HG02840 (cell line): ENCODE results near the gene TCERG1L.
"Not testable (repeated sequence)": the region's sequence is repeated elsewhere in the genome, so short reads cannot be mapped to it uniquely, and the experiment has no call there.

ENCODE experiments used
- ATAC-seq: cut with Tn5 transposase; IDR thresholded peaks from one replicate; pipeline ENCODE4 v1.9.1; 2021; ENCODE audit warnings: mild to moderate bottlenecking, moderate library complexity, moderate number of reproducible peaks; ENCODE audit not compliant: unreplicated experiment, low FRiP score

Gene TCERG1L

GRCh38 chr10:131196176-131196885 is 115.2 kb downstream of the TCERG1L start:
- ATAC-seq = no peak

- ATAC-seq = no peak
These were observed 115.9 kb downstream of the TCERG1L start for GRCh38 chr10:131195558-131196159.

- ATAC-seq = no peak
These were observed 116.4 kb downstream of the TCERG1L start for GRCh38 chr10:131195116-131195515.

GRCh38 chr10:131193923-131194322 is 117.6 kb downstream of the TCERG1L start:
- ATAC-seq = no peak

GRCh38 chr10:131188494-131188893 is 123.0 kb downstream of the TCERG1L start:
- no peak for ATAC-seq

- no peak for ATAC-seq
These were observed 123.6 kb downstream of the TCERG1L start for GRCh38 chr10:131187926-131188325.

GRCh38 chr10:131187274-131187673 is 124.2 kb downstream of the TCERG1L start:
- ATAC-seq = no peak

GRCh38 chr10:131186547-131187253 is 124.8 kb downstream of the TCERG1L start:
- ATAC-seq = no peak

GRCh38 chr10:131184503-131184902 is 127.0 kb downstream of the TCERG1L start:
- ATAC-seq = no peak

- ATAC-seq = no peak
These were observed 127.9 kb downstream of the TCERG1L start for GRCh38 chr10:131183546-131184045.

- ATAC-seq = no peak
These were observed 130.1 kb downstream of the TCERG1L start for GRCh38 chr10:131181456-131181855.

GRCh38 chr10:131180740-131181415 is 130.6 kb downstream of the TCERG1L start:
- ATAC-seq = no peak

- no peak for ATAC-seq
These were observed 131.4 kb downstream of the TCERG1L start for GRCh38 chr10:131180086-131180485.

- ATAC-seq = no peak
These were observed 132.2 kb downstream of the TCERG1L start for GRCh38 chr10:131179361-131179760.

- no peak for ATAC-seq
These were observed 132.8 kb downstream of the TCERG1L start for GRCh38 chr10:131178521-131179331.

GRCh38 chr10:131177431-131178327 is 133.8 kb downstream of the TCERG1L start:
- ATAC-seq = no peak

GRCh38 chr10:131176907-131177306 is 134.6 kb downstream of the TCERG1L start:
- no peak for ATAC-seq

GRCh38 chr10:131176324-131176723 is 135.2 kb downstream of the TCERG1L start:
- not testable (repeated sequence) for ATAC-seq

- no peak for ATAC-seq
These were observed 135.6 kb downstream of the TCERG1L start for GRCh38 chr10:131175891-131176290.
